ENCODE measurements around the gene ALKBH3.

The ALKBH3 gene

GRCh38 chr11:43941257-43941994 is 60.8 kb downstream of the ALKBH3 start:
- H3K4me1 Mint-ChIP-seq, result peaks cover 13% of the 10 kb centered on the region
- peak overlapping the region; percentile 16 for H3K27ac Mint-ChIP-seq (ENCODE audit: low read depth)
- ATAC-seq (replicated peaks; ENCODE audit: extremely low read depth, poor library complexity, severe bottlenecking), result no peak
- no peaks in the 10 kb centered on the region for H3K9me3 Mint-ChIP-seq
- peaks cover 79% of the 10 kb centered on the region for H3K27me3 Mint-ChIP-seq
- no peak for DNase-seq (ENCODE audit: low spot score in 2 of 2)
- peaks cover 1% of the 10 kb centered on the region for H3K36me3 Mint-ChIP-seq (ENCODE audit: insufficient read depth)
- H3K4me3 Mint-ChIP-seq, result peak overlapping the region; percentile 84

GRCh38 chr11:43942662-43943371 is 62.2 kb downstream of the ALKBH3 start:
- Mint-ChIP-seq H3K9me3 (no peaks in the 10 kb centered on the region), H3K4me3 (peak overlapping the region; percentile 84), H3K36me3 (ENCODE audit: insufficient read depth) (peaks cover 1% of the 10 kb centered on the region), H3K27me3 (peaks cover 79% of the 10 kb centered on the region), H3K4me1 (peaks cover 13% of the 10 kb centered on the region), H3K27ac (ENCODE audit: low read depth) (no peak overlapping the region)
- no peak for ATAC-seq (replicated peaks; ENCODE audit: extremely low read depth, poor library complexity, severe bottlenecking)
- DNase-seq (ENCODE audit: low spot score in 2 of 2), result no peak

GRCh38 chr11:43943372-43943930 is 62.8 kb downstream of the ALKBH3 start:
- Mint-ChIP-seq H3K4me3 (peak overlapping the region; percentile 84), H3K27ac (ENCODE audit: low read depth) (no peak overlapping the region), H3K4me1 (peaks cover 13% of the 10 kb centered on the region), H3K36me3 (ENCODE audit: insufficient read depth) (peaks cover 1% of the 10 kb centered on the region), H3K9me3 (no peaks in the 10 kb centered on the region), H3K27me3 (peaks cover 75% of the 10 kb centered on the region)
- no peak for ATAC-seq (replicated peaks; ENCODE audit: extremely low read depth, poor library complexity, severe bottlenecking)
- no peak for DNase-seq (ENCODE audit: low spot score in 2 of 2)

GRCh38 chr11:43943931-43944751 is 63.5 kb downstream of the ALKBH3 start:
- Mint-ChIP-seq H3K36me3 (ENCODE audit: insufficient read depth) (peaks cover 1% of the 10 kb centered on the region), H3K9me3 (no peaks in the 10 kb centered on the region), H3K4me1 (peaks cover 13% of the 10 kb centered on the region), H3K27ac (ENCODE audit: low read depth) (peak overlapping the region; percentile 79), H3K4me3 (peak overlapping the region; percentile 84), H3K27me3 (peaks cover 73% of the 10 kb centered on the region)
- no peak for DNase-seq (ENCODE audit: low spot score in 2 of 2)
- no peak for ATAC-seq (replicated peaks; ENCODE audit: extremely low read depth, poor library complexity, severe bottlenecking)

GRCh38 chr11:43944761-43945311 is 64.2 kb downstream of the ALKBH3 start:
- Mint-ChIP-seq H3K4me3 (peak overlapping the region; percentile 84), H3K4me1 (peaks cover 13% of the 10 kb centered on the region), H3K27me3 (peaks cover 74% of the 10 kb centered on the region), H3K36me3 (ENCODE audit: insufficient read depth) (peaks cover 1% of the 10 kb centered on the region), H3K9me3 (no peaks in the 10 kb centered on the region), H3K27ac (ENCODE audit: low read depth) (peak overlapping the region; percentile 79)
- peak; percentile 24 to 32 for DNase-seq (ENCODE audit: low spot score in 2 of 2)
- no peak for ATAC-seq (replicated peaks; ENCODE audit: extremely low read depth, poor library complexity, severe bottlenecking)

GRCh38 chr11:43947003-43947500 is 66.4 kb downstream of the ALKBH3 start:
- Mint-ChIP-seq H3K4me3 (no peak overlapping the region), H3K27ac (ENCODE audit: low read depth) (no peak overlapping the region)
- no peak for DNase-seq (ENCODE audit: low spot score in 2 of 2)

GRCh38 chr11:43947815-43948214 is 67.2 kb downstream of the ALKBH3 start:
- Mint-ChIP-seq H3K27ac (ENCODE audit: low read depth) (no peak overlapping the region), H3K4me3 (no peak overlapping the region), H3K36me3 (ENCODE audit: insufficient read depth) (peaks cover 1% of the 10 kb centered on the region), H3K4me1 (peaks cover 7% of the 10 kb centered on the region), H3K27me3 (peaks cover 80% of the 10 kb centered on the region), H3K9me3 (no peaks in the 10 kb centered on the region)
- no peak for DNase-seq (ENCODE audit: low spot score in 2 of 2)
- ATAC-seq (replicated peaks; ENCODE audit: extremely low read depth, poor library complexity, severe bottlenecking), result no peak

More at GRCh38 chr11:43947003-43947500, 66.4 kb downstream of the ALKBH3 start:
- ATAC-seq (replicated peaks; ENCODE audit: extremely low read depth, poor library complexity, severe bottlenecking), result no peak
- peaks cover 74% of the 10 kb centered on the region for H3K27me3 Mint-ChIP-seq
- peaks cover 7% of the 10 kb centered on the region for H3K4me1 Mint-ChIP-seq
- peaks cover 1% of the 10 kb centered on the region for H3K36me3 Mint-ChIP-seq (ENCODE audit: insufficient read depth)
- no peaks in the 10 kb centered on the region for H3K9me3 Mint-ChIP-seq

GRCh38 chr11:43948341-43949225 is 68.0 kb downstream of the ALKBH3 start:
- DNase-seq (ENCODE audit: low spot score in 2 of 2), result no peak
- Mint-ChIP-seq H3K27ac (ENCODE audit: low read depth) (no peak overlapping the region), H3K36me3 (ENCODE audit: insufficient read depth) (no peaks in the 10 kb centered on the region), H3K9me3 (no peaks in the 10 kb centered on the region), H3K4me1 (peaks cover 2% of the 10 kb centered on the region), H3K4me3 (no peak overlapping the region), H3K27me3 (peaks cover 80% of the 10 kb centered on the region)
- no peak for ATAC-seq (replicated peaks; ENCODE audit: extremely low read depth, poor library complexity, severe bottlenecking)

- no peak overlapping the region for H3K4me3 Mint-ChIP-seq
- no peak for DNase-seq (ENCODE audit: low spot score in 2 of 2)
- H3K36me3 Mint-ChIP-seq (ENCODE audit: insufficient read depth), result no peaks in the 10 kb centered on the region
- no peaks in the 10 kb centered on the region for H3K9me3 Mint-ChIP-seq
- H3K27ac Mint-ChIP-seq (ENCODE audit: low read depth), result no peak overlapping the region
- H3K4me1 Mint-ChIP-seq, result no peaks in the 10 kb centered on the region
- no peak for ATAC-seq (replicated peaks; ENCODE audit: extremely low read depth, poor library complexity, severe bottlenecking)
- peaks cover 80% of the 10 kb centered on the region for H3K27me3 Mint-ChIP-seq
Measured at GRCh38 chr11:43950311-43950855, 69.8 kb downstream of the ALKBH3 start.

- peaks cover 79% of the 10 kb centered on the region for H3K27me3 Mint-ChIP-seq
- ATAC-seq (replicated peaks; ENCODE audit: extremely low read depth, poor library complexity, severe bottlenecking) (no peak), DNase-seq (ENCODE audit: low spot score in 2 of 2) (no peak)
- H3K9me3 Mint-ChIP-seq, result no peaks in the 10 kb centered on the region
- no peaks in the 10 kb centered on the region for H3K4me1 Mint-ChIP-seq
- no peak overlapping the region for H3K4me3 Mint-ChIP-seq
- no peaks in the 10 kb centered on the region for H3K36me3 Mint-ChIP-seq (ENCODE audit: insufficient read depth)
- no peak overlapping the region for H3K27ac Mint-ChIP-seq (ENCODE audit: low read depth)
Measured at GRCh38 chr11:43951231-43951630, 70.6 kb downstream of the ALKBH3 start.

GRCh38 chr11:43952020-43952400 is 71.4 kb downstream of the ALKBH3 start:
- DNase-seq (ENCODE audit: low spot score in 2 of 2) (no peak), ATAC-seq (replicated peaks; ENCODE audit: extremely low read depth, poor library complexity, severe bottlenecking) (no peak)
- Mint-ChIP-seq H3K27ac (ENCODE audit: low read depth) (no peak overlapping the region), H3K36me3 (ENCODE audit: insufficient read depth) (no peaks in the 10 kb centered on the region), H3K27me3 (peaks cover 79% of the 10 kb centered on the region), H3K4me1 (no peaks in the 10 kb centered on the region), H3K9me3 (no peaks in the 10 kb centered on the region), H3K4me3 (no peak overlapping the region)
